K562 (cell line): ENCODE measurements around the gene FRMPD4. TPM values are rescaled to one million over a fixed set of nuclear protein-coding genes. Genes with fewer than 3 reads are reported as not detected.

Experiments used
- ATAC-seq: fragments of 200-7000 bp; cut with Tn5 transposase; 3 replicates; pipeline ENCODE4 v1.9.1; 2020; ENCODE audit warnings: moderate library complexity
- BruUV-seq: library from RNA; stranded (reverse); fragments of 400-500 nt; replicated peaks from 2 replicates; lab custom pipeline; 2021; lab: Mats Ljungman, UMichigan
- CTCF ChIA-PET: fragments of 300-600 bp; formaldehyde crosslinking; extraction: SDS; loops from one replicate; lab custom pipeline; 2021; ENCODE audit warnings: low intra/inter-chr PET ratio; lab: Yijun Ruan, JAX
- POLR2A ChIA-PET: fragments of 300-600, 350-650 bp; sonication (Branson Sonifier 250); formaldehyde crosslinking; extraction: SDS; loops from one replicate; lab custom pipeline; 2021; ENCODE audit warnings: antibody characterized with exemption, inconsistent platforms; lab: Yijun Ruan, JAX
- DNase-seq, 4 experiments: peaks; one replicate each; pipeline versions ENCODE4 v3.0.0 to v3.0.0-alpha.2; 2011 to 2018; ENCODE audit warnings: low spot score in 3 of 4, mixed read lengths in 3 of 4; ENCODE audit errors: extremely low read depth in 1 of 4
- FAIRE-seq: peaks from 2 replicates; lab custom pipeline; 2011; peaks lifted over from hg19 to GRCh38; lab: Jason Lieb, UNC
- H2AFZ ChIP-seq: 2 replicates; pipeline ENCODE4 v1.6.0; 2011; ENCODE audit warnings: low read depth, low read length, control low read depth, inconsistent platforms
- H3K27ac ChIP-seq: fragments of 200-600 bp; 3 replicates; pipeline ENCODE4 v1.8.0; 2011; ENCODE audit warnings: low read depth, mild to moderate bottlenecking, control low read depth, inconsistent platforms, low read length, moderate library complexity, mixed read lengths; ENCODE audit errors: extremely low read depth
- H3K27me3 ChIP-seq, 2 experiments: fragments of 300-600 bp in 1 of 2; 2 replicates in 1 of 2; 3 replicates in 1 of 2; pipeline versions ENCODE4 v1.6.0 to v1.8.0; 2011; ENCODE audit warnings: inconsistent platforms in 2 of 2, low read length in 2 of 2, mild to moderate bottlenecking in 1 of 2, mixed read lengths in 1 of 2, moderate library complexity in 1 of 2; ENCODE audit not compliant: control insufficient read depth in 2 of 2, insufficient read depth in 2 of 2
- H3K36me3 ChIP-seq: fragments of 300-600 bp; 3 replicates; pipeline ENCODE4 v1.8.0; 2011; ENCODE audit warnings: mild to moderate bottlenecking, low read length, inconsistent platforms; ENCODE audit not compliant: control insufficient read depth, insufficient read depth
- H3K4me1 ChIP-seq, 2 experiments: fragments of 200-600 bp in 1 of 2; replicated peaks in 1 of 2; 2 replicates in 1 of 2; 3 replicates in 1 of 2; pipeline versions ENCODE4 v1.5.1 to v1.8.0; 2011; ENCODE audit warnings: inconsistent platforms in 2 of 2, low read length in 2 of 2, mild to moderate bottlenecking in 1 of 2, mixed read lengths in 1 of 2, moderate library complexity in 1 of 2; ENCODE audit not compliant: control insufficient read depth in 2 of 2, insufficient read depth in 2 of 2
- H3K4me2 ChIP-seq: 2 replicates; pipeline ENCODE4 v1.6.1; 2011; ENCODE audit warnings: low read length, control low read depth, inconsistent platforms, mixed read lengths; ENCODE audit not compliant: insufficient read depth
- H3K4me3 ChIP-seq: fragments of 200-600 bp; sonication (generic), shearing (Covaris generic); 2 replicates; pipeline ENCODE4 v1.5.1; 2016; ENCODE audit warnings: control low read depth, inconsistent platforms
- H3K79me2 ChIP-seq: fragments of 200-600 bp; 3 replicates; pipeline ENCODE4 v1.8.0; 2011; ENCODE audit warnings: low read length, inconsistent platforms; ENCODE audit not compliant: control insufficient read depth, insufficient read depth
- H3K9ac ChIP-seq, 2 experiments: 2 replicates each; pipeline versions ENCODE4 v1.6.0 to v1.6.1; 2011; ENCODE audit warnings: low read depth in 2 of 2, low read length in 2 of 2, control low read depth in 1 of 2, inconsistent platforms in 1 of 2, mild to moderate bottlenecking in 1 of 2, mixed read lengths in 1 of 2; ENCODE audit not compliant: insufficient read depth in 1 of 2
- H3K9me1 ChIP-seq: one replicate; pipeline ENCODE4 v1.6.0; 2011; ENCODE audit warnings: inconsistent platforms, mild to moderate bottlenecking, low read length, moderate library complexity; ENCODE audit not compliant: control insufficient read depth, insufficient read depth
- H3K9me3 ChIP-seq: replicated peaks from 2 replicates; pipeline ENCODE4 v1.5.1; 2011; ENCODE audit warnings: low read depth, low read length, inconsistent platforms; ENCODE audit not compliant: control insufficient read depth, insufficient read depth
- H4K20me1 ChIP-seq: replicated peaks from 2 replicates; pipeline ENCODE4 v1.6.1; 2011; ENCODE audit warnings: low read length, inconsistent platforms, mixed read lengths; ENCODE audit not compliant: control insufficient read depth, insufficient read depth
- ARNT ChIP-seq, 2 experiments: fragments of 450-650 bp; IDR thresholded peaks; 2 replicates each; pipeline ENCODE4 v1.6.1; 2016; ENCODE audit warnings: mild to moderate bottlenecking in 1 of 2
- BRF2 ChIP-seq: IDR thresholded peaks from 3 replicates; pipeline ENCODE4 v1.6.1; 2011; ENCODE audit warnings: borderline replicate concordance, mild to moderate bottlenecking; ENCODE audit not compliant: insufficient read length, insufficient read depth
- HDAC1 ChIP-seq, 2 experiments: fragments of 450-650 bp; IDR thresholded peaks; 2 replicates each; pipeline ENCODE4 v1.6.1; 2016 to 2017; ENCODE audit warnings: inconsistent platforms in 1 of 2, mild to moderate bottlenecking in 1 of 2, moderate library complexity in 1 of 2
- HNRNPL ChIP-seq: fragments of 200-400 bp; formaldehyde crosslinking; IDR thresholded peaks from 2 replicates; pipeline ENCODE4 v1.6.1; 2017; ENCODE audit warnings: low read depth, mild to moderate bottlenecking, low read length
- KAT7 ChIP-seq: sonication (generic); formaldehyde crosslinking; IDR thresholded peaks from 2 replicates; pipeline ENCODE4 v1.8.0; 2022; ENCODE audit warnings: missing genetic modification reagents, mild to moderate bottlenecking, borderline replicate concordance
- PTRF ChIP-seq: fragments of 450-650 bp; IDR thresholded peaks from 2 replicates; pipeline ENCODE4 v1.6.1; 2016; ENCODE audit warnings: mild to moderate bottlenecking, missing genetic modification characterization, missing compliant biosample characterization
- PURB ChIP-seq: sonication (generic); formaldehyde crosslinking; IDR thresholded peaks from 2 replicates; pipeline ENCODE4 v1.9.0; 2021; ENCODE audit warnings: low read depth, mild to moderate bottlenecking, missing genetic modification reagents
- TEAD1 ChIP-seq, 2 experiments: fragments of 450-650 bp in 1 of 2; sonication (generic) in 1 of 2; formaldehyde crosslinking; IDR thresholded peaks; 2 replicates each; pipeline versions ENCODE4 v1.4.0 to v1.8.0; 2020 to 2022; ENCODE audit warnings: mild to moderate bottlenecking in 2 of 2, missing genetic modification reagents in 1 of 2
- TFAM ChIP-seq: fragments of 250-450 bp; sonication (Bioruptor Pico); conservative IDR thresholded peaks from 2 replicates; pipeline ENCODE4 v1.5.0; 2021; ENCODE audit warnings: mild to moderate bottlenecking, moderate library complexity
- THRAP3 ChIP-seq: fragments of 450-650 bp; IDR thresholded peaks from 2 replicates; pipeline ENCODE4 v1.6.1; 2016; ENCODE audit warnings: mild to moderate bottlenecking, inconsistent platforms, borderline replicate concordance
- ZBTB43 ChIP-seq: sonication (generic); formaldehyde crosslinking; IDR thresholded peaks from 2 replicates; pipeline ENCODE4 v1.8.0; 2023; ENCODE audit warnings: mild to moderate bottlenecking, missing genetic modification reagents
- ZNF140 ChIP-seq: fragments of 250-450 bp; sonication (Bioruptor Pico); IDR thresholded peaks from 2 replicates; pipeline ENCODE4 v1.8.0; 2021; ENCODE audit warnings: moderate library complexity, mild to moderate bottlenecking, inconsistent platforms
- ZNF274 ChIP-seq: IDR thresholded peaks from 2 replicates; pipeline ENCODE4 v1.6.1; 2011; ENCODE audit warnings: low read depth, mild to moderate bottlenecking, low read length, moderate library complexity, borderline replicate concordance
- ZNF609 ChIP-seq: sonication (generic); formaldehyde crosslinking; IDR thresholded peaks from 2 replicates; pipeline ENCODE4 v1.8.1; 2023; ENCODE audit warnings: missing genetic modification reagents, mild to moderate bottlenecking, borderline replicate concordance
- ZNF766 ChIP-seq: fragments of 200-800 bp; sonication (Bioruptor generic); conservative IDR thresholded peaks from 2 replicates; pipeline ENCODE4 v1.6.1; 2016; ENCODE audit warnings: missing genetic modification characterization, missing compliant biosample characterization
- WGBS: fragments of 100-300 bp; shearing (Covaris generic); methylation state at CpG from one replicate; pipeline ENCODE4 v1.1.6; 2016; ENCODE audit warnings: low coverage, mixed read lengths; ENCODE audit not compliant: insufficient coverage; ENCODE audit errors: missing lambda C conversion rate; 5-methylcytosine and 5-hydroxymethylcytosine counted together
- in situ Hi-C: fragments of 300-500 bp; cut with MboI; formaldehyde crosslinking; loops from 4 replicates; pipeline ENCODE4 v1.15.0; 2018; ENCODE audit warnings: inconsistent platforms, mixed read lengths
- intact Hi-C: fragments of 100-400 bp; cut with micrococcal nuclease; formaldehyde crosslinking; loops from 2 replicates; pipeline ENCODE4 v1.14.2; 2022
- polyA plus RNA-seq, 8 experiments: library from polyadenylated mRNA; depleted of rRNA in 4 of 8; stranded (reverse) in 5 of 8; unstranded in 3 of 8; fragments of >200 nt; fragmentation: Nextera tagmentation in 2 of 8; fragmentation: Illumina TruSeq in 1 of 8; extraction: Ambion mirVana in 2 of 8; extraction: Trizol in 1 of 8; gene quantifications; 2 replicates each; pipeline versions ENCODE4 v1.2.1 to v1.2.3, GENCODE V29; 2011 to 2014; ENCODE audit warnings: inconsistent platforms in 1 of 8, missing spikeins in 1 of 8
- total RNA-seq, 7 experiments: library from RNA; depleted of rRNA in 6 of 7; stranded (reverse); fragments of >200 nt in 6 of 7; fragmentation: Illumina TruSeq in 2 of 7; extraction: Trizol in 2 of 7; gene quantifications; 2 replicates each; pipeline versions ENCODE4 v1.2.1 to v1.2.3, GENCODE V29; 2011 to 2021; ENCODE audit warnings: low replicate concordance in 1 of 7

FRMPD4 gene
- total and polyA plus RNA-seq, 9 of the 15 experiments (the other 6 are each of a cell fraction or from before 2014, with no cell fraction given) = not detected

- TF ChIP-seq TFAM (CRISPR knock-in tag) (no peak), PTRF (tag) (no peak), THRAP3 (no peak), KAT7 (no peak), PURB (CRISPR knock-in tag) (no peak)
Measured at GRCh38 chrX:12301288-12301687, 163.0 kb downstream of the FRMPD4 start (continued).

GRCh38 chrX:12304261-12304660 lies 166.0 kb downstream of the FRMPD4 start:
- H3K9me1 ChIP-seq = no peaks in the 10 kb centered on the region
- no peaks in the 10 kb centered on the region for H3K36me3 ChIP-seq
- H2AFZ ChIP-seq = no peak overlapping the region
- no peak for ATAC-seq
- H3K79me2 ChIP-seq = no peaks in the 10 kb centered on the region
- H3K9me3 ChIP-seq = no peaks in the 10 kb centered on the region
- H3K4me2 ChIP-seq = no peak overlapping the region
- H3K4me1 ChIP-seq = no peaks in the 10 kb centered on the region
- TF ChIP-seq ZNF274 (no peak), ARNT (IDR thresholded peaks at IDR 0.05) (no peak), ZNF609 (CRISPR knock-in tag) (no peak), HNRNPL (no peak), TEAD1 (CRISPR knock-in tag; IDR thresholded peaks at IDR 0.05) (no peak), BRF2 (no peak), ZBTB43 (CRISPR knock-in tag) (no peak), ZNF766 (CRISPR knock-in tag) (no peak), HDAC1 (IDR thresholded peaks at IDR 0.05) (no peak), ZNF140 (CRISPR knock-in tag) (no peak)
- TF ChIP-seq, all 486 proteins: peak for 0
- Histone ChIP-seq H3K4me3 (no peak overlapping the region), H4K20me1 (no peaks in the 10 kb centered on the region), H3K27me3 (no peaks in the 10 kb centered on the region), H3K9ac (no peak overlapping the region), H3K27ac (no peak overlapping the region)
- WGBS = 0% methylated on average over 2 of the region's 2 CpGs
- no TSS peak for BruUV-seq
- intact Hi-C loops (no loop called here), in situ Hi-C loops (no loop called here)
- CTCF ChIA-PET = no interaction called here
- FAIRE-seq = no peak
- POLR2A ChIA-PET = no interaction called here
- no peak for DNase-seq
